ENCODE results near the gene ENTPD7. TPM values are rescaled to one million over a fixed set of nuclear protein-coding genes. Genes with fewer than 3 reads are reported as not detected.

ENTPD7 gene
- total and polyA plus RNA-seq, 10 of the 15 experiments (the other 5 are each of a cell fraction or from before 2014, with no cell fraction given): 0.73 to 6.7 (median 5.2) TPM

GRCh38 chr10:99709480-99710229 is 50.3 kb downstream of the ENTPD7 start (continued):
- TF ChIP-seq BHLHE40 (IDR thresholded peaks at IDR 0.05; ENCODE audit: borderline replicate concordance in 1 of 2, low read depth in 2 of 2, low read length in 1 of 2): peak; percentile 51 to 63; a peak in 2 of 4 replicates
- TF ChIP-seq RELA (IDR thresholded peaks at IDR 0.05; ENCODE audit: borderline replicate concordance, partially characterized antibody): no peak
- TF ChIP-seq MEF2B (IDR thresholded peaks at IDR 0.05; ENCODE audit: partially characterized antibody, poor library complexity, severe bottlenecking): peak; percentile 11
- TF ChIP-seq ATF2 (IDR thresholded peaks at IDR 0.05; ENCODE audit: low read length): peak; percentile 89
- TF ChIP-seq JUNB (IDR thresholded peaks at IDR 0.05): peak; percentile 99
- TF ChIP-seq ZZZ3 (IDR thresholded peaks at IDR 0.05; ENCODE audit: control insufficient read depth, insufficient read length, low read depth): no peak
- TF ChIP-seq BCL3 (IDR thresholded peaks at IDR 0.05; ENCODE audit: borderline replicate concordance, insufficient read depth, low read depth, low read length, poor library complexity, severe bottlenecking): peak; percentile 43
- no peak for TF ChIP-seq YBX1 (IDR thresholded peaks at IDR 0.05)
- TF ChIP-seq ZNF622 (IDR thresholded peaks at IDR 0.05): no peak
- peak; percentile 58 for TF ChIP-seq SKIL (IDR thresholded peaks at IDR 0.05; ENCODE audit: low read depth, poor library complexity, severe bottlenecking)
- TF ChIP-seq ZNF687 (IDR thresholded peaks at IDR 0.05): no peak
- peak; percentile 85 for TF ChIP-seq MEF2A (IDR thresholded peaks at IDR 0.05; ENCODE audit: insufficient read depth, low read depth, low read length)
- no peak for TF ChIP-seq IRF3 (IDR thresholded peaks at IDR 0.05)
- TF ChIP-seq BMI1 (IDR thresholded peaks at IDR 0.05; ENCODE audit: borderline replicate concordance): 0 out of 2 replicates have a peak, but pooled peaks have one; percentile 25
- TF ChIP-seq ATF7 (IDR thresholded peaks at IDR 0.05; ENCODE audit: low read depth): peak; percentile 90
- no peak for TF ChIP-seq NFYB (IDR thresholded peaks at IDR 0.05; ENCODE audit: insufficient read depth, low read depth, low read length)
